GM12891 (cell line): ENCODE measurements around the gene CCL17.
A peak's percentile ranks its signal among the peaks of the same experiment; 100 is the strongest.

ENCODE experiments used
- PAX5 ChIP-seq: IDR thresholded peaks from 2 replicates; pipeline ENCODE4 v1.6.1; 2011; ENCODE audit warnings: low read length, moderate library complexity, mild to moderate bottlenecking; ENCODE audit not compliant: insufficient read depth, severe bottlenecking
- POLR2A ChIP-seq: IDR thresholded peaks from 2 replicates; pipeline ENCODE4 v1.6.1; 2011; ENCODE audit warnings: low read depth, low read length, control low read depth
- POLR2AphosphoS5 ChIP-seq: IDR thresholded peaks from 2 replicates; pipeline ENCODE4 v1.6.1; 2011; ENCODE audit warnings: low read depth, low read length, control low read depth
- POU2F2 ChIP-seq: IDR thresholded peaks from 2 replicates; pipeline ENCODE4 v1.6.1; 2011; ENCODE audit warnings: low read depth, mild to moderate bottlenecking, control low read depth, low read length, moderate library complexity
- SPI1 ChIP-seq: IDR thresholded peaks from 2 replicates; pipeline ENCODE4 v1.6.1; 2011; ENCODE audit warnings: low read depth, low read length, control low read depth

DNA sequence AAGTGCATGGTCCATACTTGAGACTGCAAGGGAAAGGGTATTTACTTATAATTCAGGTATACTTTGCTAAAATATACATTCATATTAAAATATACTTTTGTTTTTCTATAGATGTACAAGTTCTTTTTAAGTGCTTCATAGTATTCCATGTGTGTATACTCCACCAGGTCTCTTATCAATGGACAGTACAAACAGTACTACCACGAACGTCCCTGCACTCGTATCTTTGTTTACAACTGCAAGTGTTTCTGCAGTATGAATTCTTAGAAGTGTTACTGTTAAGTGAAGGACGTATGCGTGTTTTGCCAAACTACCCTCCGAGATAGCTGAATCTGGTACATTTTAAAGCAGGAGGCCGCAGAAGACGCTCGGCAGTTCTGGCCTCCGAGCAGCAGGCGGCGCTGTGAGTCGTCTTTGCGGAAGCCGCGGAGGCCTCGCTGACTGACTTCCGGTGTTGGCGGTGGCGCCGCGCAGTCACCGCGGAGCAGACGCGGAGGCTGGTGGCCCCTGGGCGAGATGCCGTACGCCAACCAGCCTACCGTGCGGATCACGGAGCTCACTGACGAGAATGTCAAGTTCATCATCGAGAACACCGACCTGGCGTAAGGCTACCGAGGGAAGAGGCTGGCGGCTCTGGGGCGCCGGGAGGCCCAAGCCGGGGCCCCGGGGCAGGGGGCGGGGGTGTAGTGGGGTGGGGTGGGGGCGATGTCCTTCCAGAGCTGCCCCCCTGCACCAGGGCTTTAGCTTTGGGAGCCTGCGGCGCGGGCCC is 57.8 kb downstream of the CCL17 start, which contains the start of gene POLR2C:
- TF ChIP-seq SPI1 = peak; percentile 39; the same call in 1 of the 2 replicates
- TF ChIP-seq POLR2A = peak; percentile 99
- peak; percentile 99 for TF ChIP-seq POLR2AphosphoS5
- peak; percentile 89 for TF ChIP-seq POU2F2
- no peak for TF ChIP-seq PAX5
